ENCODE results near the gene CTH.

DNA sequence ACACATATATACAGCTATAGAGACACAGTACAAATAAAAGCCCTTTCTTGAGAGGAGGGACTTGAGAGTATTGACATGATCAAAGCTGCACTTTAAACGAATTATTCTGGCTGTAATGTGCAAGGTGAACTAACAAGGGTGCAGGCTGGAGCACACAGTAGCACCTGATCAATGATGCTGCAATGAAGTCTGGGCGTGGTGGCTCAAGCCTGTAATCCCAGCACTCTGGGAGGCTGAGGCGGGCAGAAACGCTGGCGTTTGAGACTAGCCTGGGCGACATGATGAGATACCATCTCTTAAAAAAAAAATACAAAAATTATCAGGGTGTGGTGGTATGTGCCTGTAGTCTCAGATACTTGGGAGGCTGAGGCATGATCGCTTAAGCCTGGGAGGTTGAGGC is 14.1 kb upstream of the CTH start:
- TF ChIP-seq, protein P1, sequence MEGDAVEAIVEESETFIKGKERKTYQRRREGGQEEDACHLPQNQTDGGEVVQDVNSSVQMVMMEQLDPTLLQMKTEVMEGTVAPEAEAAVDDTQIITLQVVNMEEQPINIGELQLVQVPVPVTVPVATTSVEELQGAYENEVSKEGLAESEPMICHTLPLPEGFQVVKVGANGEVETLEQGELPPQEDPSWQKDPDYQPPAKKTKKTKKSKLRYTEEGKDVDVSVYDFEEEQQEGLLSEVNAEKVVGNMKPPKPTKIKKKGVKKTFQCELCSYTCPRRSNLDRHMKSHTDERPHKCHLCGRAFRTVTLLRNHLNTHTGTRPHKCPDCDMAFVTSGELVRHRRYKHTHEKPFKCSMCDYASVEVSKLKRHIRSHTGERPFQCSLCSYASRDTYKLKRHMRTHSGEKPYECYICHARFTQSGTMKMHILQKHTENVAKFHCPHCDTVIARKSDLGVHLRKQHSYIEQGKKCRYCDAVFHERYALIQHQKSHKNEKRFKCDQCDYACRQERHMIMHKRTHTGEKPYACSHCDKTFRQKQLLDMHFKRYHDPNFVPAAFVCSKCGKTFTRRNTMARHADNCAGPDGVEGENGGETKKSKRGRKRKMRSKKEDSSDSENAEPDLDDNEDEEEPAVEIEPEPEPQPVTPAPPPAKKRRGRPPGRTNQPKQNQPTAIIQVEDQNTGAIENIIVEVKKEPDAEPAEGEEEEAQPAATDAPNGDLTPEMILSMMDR (IDR thresholded peaks at IDR 0.05) = no peak
- TF ChIP-seq ZFX (IDR thresholded peaks at IDR 0.05; ENCODE audit: borderline replicate concordance) = no peak
